Activated CD8-positive, alpha-beta memory T cell treated with anti-CD3 and anti-CD28 coated beads, Interleukin-2, amount 10 ng/mL, durations not matched to agents 7 days and 5 days (primary cell): ENCODE data around the gene DOK7. TPM values are rescaled to one million over a fixed set of nuclear protein-coding genes. Genes with fewer than 3 reads are reported as not detected.
A peak's percentile ranks its signal among the peaks of the same experiment; 100 is the strongest.

Source experiments
- ATAC-seq: fragments of 150-1000 bp; cut with Tn5 transposase; one replicate; pipeline ENCODE4 v1.10.0; 2021; ENCODE audit warnings: moderate library complexity
- CTCF ChIA-PET: fragments of 350-600 bp; sonication (Branson Sonifier 250); formaldehyde crosslinking; loops from one replicate; lab custom pipeline; 2021; ENCODE audit warnings: antibody characterized with exemption; lab: Charles Lee
- DNase-seq: peaks from one replicate; pipeline ENCODE4 v3.0.0-alpha.2; 2020
- H3K27ac Mint-ChIP-seq: one replicate; pipeline ENCODE4 v1.8.0; 2021; ENCODE audit warnings: mild to moderate bottlenecking, mixed read lengths
- H3K27me3 Mint-ChIP-seq: one replicate; pipeline ENCODE4 v1.8.0; 2021; ENCODE audit warnings: mixed read lengths
- H3K36me3 Mint-ChIP-seq: one replicate; pipeline ENCODE4 v1.8.0; 2021; ENCODE audit warnings: mild to moderate bottlenecking, mixed read lengths
- H3K4me1 Mint-ChIP-seq: one replicate; pipeline ENCODE4 v1.8.0; 2021; ENCODE audit warnings: mixed read lengths
- H3K4me3 Mint-ChIP-seq: one replicate; pipeline ENCODE4 v1.8.0; 2021; ENCODE audit warnings: mild to moderate bottlenecking, moderate library complexity, mixed read lengths
- H3K9me3 Mint-ChIP-seq: one replicate; pipeline ENCODE4 v1.8.0; 2022; ENCODE audit warnings: low read depth, mixed read lengths
- total RNA-seq, 2 experiments: library from RNA; stranded (reverse); gene quantifications; one replicate each; pipeline ENCODE4 v1.2.3, GENCODE V29; 2021

DOK7 gene
- total RNA-seq, 2 experiments from 2014 or later: not detected

DNA sequence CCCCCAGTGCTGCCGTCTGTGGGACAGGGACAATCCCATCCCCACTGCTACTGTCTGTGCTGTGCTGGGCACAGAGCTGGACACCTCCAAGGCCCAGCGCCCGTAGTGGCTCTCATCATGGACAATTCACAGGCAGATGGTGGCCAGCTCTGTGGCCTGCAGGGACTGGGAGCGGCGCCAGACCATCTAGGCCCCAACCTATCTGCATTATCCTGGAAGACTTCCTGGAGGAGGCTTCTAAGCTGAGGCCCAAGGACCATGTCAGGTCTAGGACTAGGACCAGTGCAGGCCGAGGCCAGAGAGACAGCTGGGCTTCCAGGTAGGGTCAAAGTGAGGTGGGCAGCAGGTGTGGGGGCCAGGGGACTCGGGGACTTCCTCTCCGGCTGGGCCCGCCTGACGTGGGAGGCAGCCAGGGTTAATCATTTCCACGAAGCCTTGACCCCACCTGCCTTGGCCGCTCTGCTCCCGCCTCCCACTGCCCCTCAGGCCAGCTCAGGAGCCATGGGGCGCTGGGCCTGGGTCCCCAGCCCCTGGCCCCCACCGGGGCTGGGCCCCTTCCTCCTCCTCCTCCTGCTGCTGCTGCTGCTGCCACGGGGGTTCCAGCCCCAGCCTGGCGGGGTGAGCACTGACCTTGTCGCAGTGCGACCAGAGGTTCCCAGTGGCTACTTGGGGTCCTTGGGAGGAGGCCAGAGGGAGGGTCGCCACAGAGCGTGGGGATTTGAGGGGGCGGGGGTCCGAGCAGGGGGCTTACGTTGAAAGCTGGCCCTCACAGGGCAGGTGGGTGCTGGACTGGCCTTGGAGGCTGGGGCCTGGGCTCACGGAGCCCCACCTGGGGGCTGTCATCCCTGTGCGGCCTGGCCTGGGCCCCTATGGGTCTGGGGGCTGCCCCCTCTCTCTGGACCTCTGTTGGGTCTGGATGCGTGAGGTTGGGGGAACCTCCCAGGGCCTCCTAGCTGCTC, 21.3 kb upstream of the DOK7 start, which contains the start of gene HGFAC:
HGFAC (plus strand) TSS at position 468 of the 959 bp plus-strand sequence; CDS start at position 502, 34 bp downstream.
- Mint-ChIP-seq H3K9me3 (no peaks in the 10 kb centered on the region), H3K4me3 (no peak within 1 kb of the TSS), H3K27ac (no peak within 1 kb of the TSS), H3K27me3 (no peaks in the 10 kb centered on the region), H3K4me1 (no peaks in the 10 kb centered on the region), H3K36me3 (no peaks in the 10 kb centered on the region)
- CTCF ChIA-PET: interaction anchor here (1.4 to 3.3 kb wide), 3 partner anchors 39 to 335 kb away, joined by 5 to 21 read pairs (median 8); no protein-coding TSS in a partner anchor
- DNase-seq: no peak
- ATAC-seq: no peak

DNA sequence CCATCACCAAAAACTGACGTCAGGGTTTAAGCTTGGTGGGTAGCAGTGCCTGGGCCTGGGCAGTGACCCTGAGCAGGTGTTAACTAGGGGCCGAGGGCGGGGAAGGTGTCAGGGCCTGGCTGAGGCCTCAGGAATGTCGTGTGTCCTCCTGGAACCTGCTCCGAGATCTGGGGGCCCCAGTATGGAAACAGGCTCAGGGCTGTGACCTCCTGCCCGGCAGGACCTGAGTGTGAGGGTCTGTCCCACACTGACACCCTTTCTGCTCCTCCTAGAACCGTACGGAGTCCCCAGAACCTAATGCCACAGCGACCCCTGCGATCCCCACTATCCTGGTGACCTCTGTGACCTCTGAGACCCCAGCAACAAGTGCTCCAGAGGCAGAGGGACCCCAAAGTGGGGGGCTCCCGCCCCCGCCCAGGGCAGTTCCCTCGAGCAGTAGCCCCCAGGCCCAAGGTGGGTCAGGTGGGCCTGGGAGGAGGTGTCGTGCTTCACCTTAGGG, 20.6 kb upstream of the DOK7 start:
- Mint-ChIP-seq H3K36me3 (no peaks in the 10 kb centered on the region), H3K27ac (no peak overlapping the region), H3K4me3 (no peak overlapping the region), H3K9me3 (no peaks in the 10 kb centered on the region), H3K27me3 (no peaks in the 10 kb centered on the region), H3K4me1 (no peaks in the 10 kb centered on the region)
- ATAC-seq (no peak), DNase-seq (no peak)
- CTCF ChIA-PET: interaction anchor here (1.1 to 3.3 kb wide), 4 partner anchors 10 to 248 kb away, joined by 3 to 21 read pairs (median 6); no protein-coding TSS in a partner anchor

DNA sequence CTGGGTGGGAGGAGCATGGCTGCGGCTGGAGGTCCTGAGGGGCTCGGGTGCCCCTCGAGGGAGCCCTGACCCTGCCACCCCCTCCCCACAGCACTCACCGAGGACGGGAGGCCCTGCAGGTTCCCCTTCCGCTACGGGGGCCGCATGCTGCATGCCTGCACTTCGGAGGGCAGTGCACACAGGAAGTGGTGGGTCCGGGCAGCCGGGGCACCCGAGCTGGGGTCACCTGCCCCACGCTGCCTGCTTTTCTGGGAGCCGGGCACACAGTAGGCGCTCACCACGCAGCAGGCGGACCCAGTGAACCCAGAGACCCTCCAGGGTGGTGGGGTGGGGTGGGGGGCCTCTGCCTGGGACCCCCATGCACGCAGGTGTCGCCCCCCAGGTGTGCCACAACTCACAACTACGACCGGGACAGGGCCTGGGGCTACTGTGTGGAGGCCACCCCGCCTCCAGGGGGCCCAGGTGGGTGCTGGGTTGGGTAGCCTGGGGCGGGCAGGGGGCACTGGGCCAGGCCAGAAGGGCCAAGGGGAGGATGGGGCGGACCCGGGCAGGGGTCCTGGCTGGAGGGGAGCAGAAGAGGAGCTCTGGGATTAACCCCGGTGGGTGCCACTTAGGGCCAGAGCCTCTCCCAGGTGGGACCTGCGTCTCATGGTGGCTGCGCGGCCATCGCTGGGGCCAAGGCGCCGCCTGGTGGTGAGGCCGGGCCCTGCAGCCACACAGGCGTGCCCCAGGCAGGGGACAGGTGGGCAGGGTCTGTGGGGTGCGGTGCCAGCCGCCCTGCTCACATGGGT, 20.0 kb upstream of the DOK7 start:
- DNase-seq: peak; percentile 68
- Mint-ChIP-seq H3K9me3 (no peaks in the 10 kb centered on the region), H3K27me3 (no peaks in the 10 kb centered on the region), H3K4me1 (no peaks in the 10 kb centered on the region), H3K27ac (no peak overlapping the region), H3K36me3 (no peaks in the 10 kb centered on the region), H3K4me3 (no peak overlapping the region)
- ATAC-seq: peak; percentile 82
- CTCF ChIA-PET: interaction anchor here (1.0 to 3.3 kb wide), 14 partner anchors 9 to 335 kb away, joined by 3 to 21 read pairs (median 4); no protein-coding TSS in a partner anchor

DNA sequence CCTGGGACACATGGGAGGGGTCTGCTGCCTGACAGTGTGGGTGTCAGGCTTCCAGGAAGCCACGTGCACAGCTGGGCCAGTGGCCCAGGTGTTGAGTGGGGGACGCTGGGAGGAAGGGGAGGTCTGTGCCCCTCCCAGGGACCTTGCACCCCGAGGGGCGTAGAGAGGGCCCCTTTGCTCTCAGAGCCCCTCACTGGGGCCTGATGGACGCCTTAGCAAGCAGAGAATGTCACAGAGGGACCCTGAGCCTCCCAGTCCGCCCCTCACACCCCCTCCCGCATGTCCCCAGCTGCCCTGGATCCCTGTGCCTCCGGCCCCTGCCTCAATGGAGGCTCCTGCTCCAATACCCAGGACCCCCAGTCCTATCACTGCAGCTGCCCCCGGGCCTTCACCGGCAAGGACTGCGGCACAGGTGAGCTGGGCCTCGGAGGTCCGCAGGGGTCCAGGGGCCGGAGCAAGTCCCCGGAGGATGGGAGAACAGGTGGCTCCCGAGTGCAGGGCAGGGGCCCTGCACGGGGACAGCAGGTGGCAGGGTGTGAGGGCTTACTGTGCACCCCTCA, 19.3 kb upstream of the DOK7 start:
- CTCF ChIA-PET: interaction anchor here (1.0 to 3.3 kb wide), 14 partner anchors 8 to 336 kb away, joined by 3 to 21 read pairs (median 4); no protein-coding TSS in a partner anchor
- H3K9me3 Mint-ChIP-seq: no peaks in the 10 kb centered on the region
- H3K4me3 Mint-ChIP-seq: no peak overlapping the region
- DNase-seq: no peak
- H3K4me1 Mint-ChIP-seq: no peaks in the 10 kb centered on the region
- no peaks in the 10 kb centered on the region for H3K27me3 Mint-ChIP-seq
- H3K36me3 Mint-ChIP-seq: no peaks in the 10 kb centered on the region
- H3K27ac Mint-ChIP-seq: no peak overlapping the region
- no peak for ATAC-seq

DNA sequence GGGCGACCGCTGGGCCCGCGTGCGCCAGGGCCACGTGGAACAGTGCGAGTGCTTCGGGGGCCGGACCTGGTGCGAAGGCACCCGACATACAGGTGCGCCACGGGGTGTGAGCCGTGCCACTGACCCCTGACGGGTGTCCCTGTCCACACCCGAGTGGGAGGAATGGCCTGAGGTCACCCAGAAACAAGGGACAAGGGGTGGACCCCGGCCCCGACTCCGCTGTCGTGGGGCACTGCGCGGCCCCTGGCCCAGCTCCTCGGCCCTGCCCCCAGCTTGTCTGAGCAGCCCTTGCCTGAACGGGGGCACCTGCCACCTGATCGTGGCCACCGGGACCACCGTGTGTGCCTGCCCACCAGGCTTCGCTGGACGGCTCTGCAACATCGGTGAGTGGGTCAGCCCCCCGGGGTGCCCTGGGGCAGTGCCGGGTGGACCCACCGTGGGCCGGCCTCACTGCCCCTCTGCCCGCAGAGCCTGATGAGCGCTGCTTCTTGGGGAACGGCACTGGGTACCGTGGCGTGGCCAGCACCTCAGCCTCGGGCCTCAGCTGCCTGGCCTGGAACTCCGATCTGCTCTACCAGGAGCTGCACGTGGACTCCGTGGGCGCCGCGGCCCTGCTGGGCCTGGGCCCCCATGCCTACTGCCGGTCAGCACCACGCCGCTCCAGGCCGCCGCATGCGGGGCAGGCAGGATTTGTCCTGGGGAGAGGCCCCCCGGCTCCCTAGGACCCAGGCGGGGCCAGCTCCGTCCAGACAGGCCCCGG, 18.6 kb upstream of the DOK7 start:
- no peak overlapping the region for H3K4me3 Mint-ChIP-seq
- ATAC-seq (no peak), DNase-seq (no peak)
- H3K27me3 Mint-ChIP-seq: no peaks in the 10 kb centered on the region
- CTCF ChIA-PET: interaction anchor here (1.0 to 3.3 kb wide), 7 partner anchors 15 to 337 kb away, joined by 3 to 21 read pairs (median 4); no protein-coding TSS in a partner anchor
- no peaks in the 10 kb centered on the region for H3K9me3 Mint-ChIP-seq
- H3K27ac Mint-ChIP-seq: no peak overlapping the region
- H3K36me3 Mint-ChIP-seq: no peaks in the 10 kb centered on the region
- H3K4me1 Mint-ChIP-seq: no peaks in the 10 kb centered on the region

DNA sequence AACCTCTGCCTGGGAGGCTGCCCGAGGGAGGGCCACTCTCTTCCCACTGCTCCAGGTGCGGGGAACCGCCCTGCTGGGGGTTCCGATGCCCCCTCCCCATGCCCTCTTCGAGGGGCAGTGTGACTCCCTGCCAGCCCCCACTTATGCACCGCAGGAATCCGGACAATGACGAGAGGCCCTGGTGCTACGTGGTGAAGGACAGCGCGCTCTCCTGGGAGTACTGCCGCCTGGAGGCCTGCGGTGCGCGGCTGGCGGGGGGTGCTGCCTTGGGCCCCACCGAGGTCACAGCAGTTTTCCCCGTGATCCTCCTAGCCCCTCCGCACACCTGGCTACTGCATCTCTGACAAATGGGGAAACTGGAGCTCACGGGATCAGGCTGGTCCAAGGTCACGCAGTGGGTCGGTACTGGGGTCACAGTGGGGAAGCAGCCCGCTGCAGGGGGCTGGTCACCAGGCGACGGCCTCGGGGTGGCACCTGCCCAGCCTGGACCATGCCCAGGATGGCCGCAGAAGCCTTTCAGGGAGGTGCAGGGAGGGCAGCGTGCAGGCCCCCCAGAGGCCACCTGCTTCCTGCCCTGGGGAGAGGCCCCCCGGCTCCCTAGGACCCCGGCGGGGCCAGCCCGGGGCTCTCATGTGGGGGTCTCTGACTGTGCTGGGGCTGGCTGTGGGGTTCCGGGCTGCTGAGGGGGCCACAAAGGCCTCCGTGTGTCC, 17.8 kb upstream of the DOK7 start:
- no peaks in the 10 kb centered on the region for H3K27me3 Mint-ChIP-seq
- no peak overlapping the region for H3K4me3 Mint-ChIP-seq
- CTCF ChIA-PET: interaction anchor here (1.2 kb wide), 1 partner anchor 338 kb away, joined by 5 read pairs; no protein-coding TSS in a partner anchor
- H3K36me3 Mint-ChIP-seq: no peaks in the 10 kb centered on the region
- H3K9me3 Mint-ChIP-seq: no peaks in the 10 kb centered on the region
- no peaks in the 10 kb centered on the region for H3K4me1 Mint-ChIP-seq
- ATAC-seq (no peak), DNase-seq (no peak)
- no peak overlapping the region for H3K27ac Mint-ChIP-seq

DNA sequence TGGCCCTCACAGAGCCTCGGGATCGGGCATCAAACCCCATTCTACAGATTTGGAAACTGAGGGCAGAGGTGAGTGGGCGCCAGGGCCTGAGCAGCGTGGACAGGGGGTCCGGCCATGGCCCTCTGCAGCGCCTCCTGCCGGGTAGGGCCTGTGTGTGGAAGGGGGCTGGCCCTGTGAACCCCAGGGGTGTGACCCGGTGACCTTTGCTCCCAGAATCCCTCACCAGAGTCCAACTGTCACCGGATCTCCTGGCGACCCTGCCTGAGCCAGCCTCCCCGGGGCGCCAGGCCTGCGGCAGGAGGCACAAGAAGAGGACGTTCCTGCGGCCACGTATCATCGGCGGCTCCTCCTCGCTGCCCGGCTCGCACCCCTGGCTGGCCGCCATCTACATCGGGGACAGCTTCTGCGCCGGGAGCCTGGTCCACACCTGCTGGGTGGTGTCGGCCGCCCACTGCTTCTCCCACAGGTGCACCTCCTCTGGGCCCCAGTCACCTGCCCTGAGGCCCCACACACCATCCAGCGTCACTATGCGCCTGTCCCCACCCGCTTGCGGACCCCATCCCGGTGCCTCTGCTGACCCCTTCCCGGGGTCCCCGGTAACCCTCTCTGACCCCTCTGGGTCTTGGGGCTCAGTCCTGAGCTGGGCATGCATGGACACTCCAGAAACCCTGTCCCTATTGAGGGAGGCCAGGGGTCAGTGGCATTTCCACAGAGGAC, 17.1 kb upstream of the DOK7 start:
- Mint-ChIP-seq H3K36me3 (no peaks in the 10 kb centered on the region), H3K9me3 (no peaks in the 10 kb centered on the region), H3K27ac (no peak overlapping the region), H3K4me1 (no peaks in the 10 kb centered on the region), H3K27me3 (no peaks in the 10 kb centered on the region), H3K4me3 (no peak overlapping the region)
- CTCF ChIA-PET: no interaction called here
- DNase-seq (no peak), ATAC-seq (no peak)

DNA sequence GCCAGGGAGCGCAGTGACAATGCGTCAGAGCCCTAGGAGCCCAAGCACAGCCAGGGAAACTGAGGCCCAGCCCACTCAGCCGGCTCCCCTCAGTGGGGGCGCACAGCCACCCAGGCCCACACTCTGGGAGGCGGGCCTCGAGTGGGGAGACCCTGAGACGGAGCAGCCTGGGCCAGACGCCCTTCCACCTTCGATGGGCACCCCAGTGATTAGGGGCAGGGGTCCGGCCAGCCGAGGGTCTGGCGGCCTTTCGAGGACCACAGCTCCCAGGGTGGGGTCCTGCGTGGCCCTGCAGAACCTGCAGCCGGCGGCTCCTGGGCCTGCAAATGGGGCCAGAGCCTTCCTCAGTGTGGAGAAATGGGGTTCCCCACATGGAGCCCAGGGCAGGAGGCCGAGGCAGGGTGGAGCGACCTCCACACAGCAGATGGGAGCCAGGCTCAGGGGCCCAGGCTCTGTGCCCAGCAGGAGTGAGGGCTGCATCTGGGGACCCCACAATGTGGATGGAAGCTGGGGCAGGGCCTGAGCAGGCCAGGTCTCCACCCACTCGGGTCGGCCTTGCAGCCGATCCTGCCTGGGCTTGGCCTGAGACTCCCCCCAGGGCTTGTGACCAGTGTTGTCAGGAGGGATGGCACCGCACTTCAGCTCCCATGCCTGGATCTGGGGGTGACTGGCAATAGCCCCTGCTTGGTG, 16.3 kb upstream of the DOK7 start:
- no peak overlapping the region for H3K27ac Mint-ChIP-seq
- no peak for DNase-seq
- no peaks in the 10 kb centered on the region for H3K36me3 Mint-ChIP-seq
- ATAC-seq: no peak
- H3K4me3 Mint-ChIP-seq: no peak overlapping the region
- H3K9me3 Mint-ChIP-seq: no peaks in the 10 kb centered on the region
- H3K27me3 Mint-ChIP-seq: no peaks in the 10 kb centered on the region
- no peaks in the 10 kb centered on the region for H3K4me1 Mint-ChIP-seq
- CTCF ChIA-PET: interaction anchor here (1.1 kb wide), 1 partner anchor 57 kb away, joined by 3 read pairs; no protein-coding TSS in a partner anchor

DNA sequence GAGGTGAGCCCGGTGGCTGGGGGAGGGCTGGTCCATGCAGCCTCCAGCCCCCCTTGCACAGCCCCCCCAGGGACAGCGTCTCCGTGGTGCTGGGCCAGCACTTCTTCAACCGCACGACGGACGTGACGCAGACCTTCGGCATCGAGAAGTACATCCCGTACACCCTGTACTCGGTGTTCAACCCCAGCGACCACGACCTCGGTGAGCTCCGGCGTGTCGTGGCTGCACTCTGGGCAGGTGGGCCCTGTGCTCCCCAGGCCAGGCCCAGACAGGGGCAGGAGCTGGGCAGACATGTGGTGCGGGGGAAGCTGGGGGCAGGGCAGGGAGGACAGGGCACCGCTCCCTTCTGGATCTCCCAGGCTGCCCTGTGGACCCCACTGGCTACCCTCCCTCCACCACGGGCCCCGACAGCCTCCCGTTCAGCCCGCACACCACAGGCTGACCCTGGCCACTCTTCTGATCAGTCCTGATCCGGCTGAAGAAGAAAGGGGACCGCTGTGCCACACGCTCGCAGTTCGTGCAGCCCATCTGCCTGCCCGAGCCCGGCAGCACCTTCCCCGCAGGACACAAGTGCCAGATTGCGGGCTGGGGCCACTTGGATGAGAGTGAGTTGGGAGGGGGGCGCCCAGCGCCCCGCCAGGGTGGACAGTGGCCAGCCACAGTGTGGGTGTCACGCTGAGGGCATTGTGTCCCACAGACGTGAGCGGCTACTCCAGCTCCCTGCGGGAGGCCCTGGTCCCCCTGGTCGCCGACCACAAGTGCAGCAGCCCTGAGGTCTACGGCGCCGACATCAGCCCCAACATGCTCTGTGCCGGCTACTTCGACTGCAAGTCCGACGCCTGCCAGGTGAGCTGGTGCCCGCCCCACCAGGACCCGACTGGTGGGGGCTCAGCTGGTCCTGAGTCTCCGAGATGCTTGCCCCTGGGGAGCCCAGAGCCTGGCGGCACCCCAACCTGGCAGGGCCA, 15.4 kb upstream of the DOK7 start:
- no peaks in the 10 kb centered on the region for H3K9me3 Mint-ChIP-seq
- no peaks in the 10 kb centered on the region for H3K36me3 Mint-ChIP-seq
- no peak for ATAC-seq
- H3K27ac Mint-ChIP-seq: no peak overlapping the region
- CTCF ChIA-PET: interaction anchor here (1.1 to 1.2 kb wide), 2 partner anchors 58 to 341 kb away, joined by 3 read pairs; no protein-coding TSS in a partner anchor
- no peak for DNase-seq
- no peaks in the 10 kb centered on the region for H3K4me1 Mint-ChIP-seq
- no peaks in the 10 kb centered on the region for H3K27me3 Mint-ChIP-seq
- no peak overlapping the region for H3K4me3 Mint-ChIP-seq

DNA sequence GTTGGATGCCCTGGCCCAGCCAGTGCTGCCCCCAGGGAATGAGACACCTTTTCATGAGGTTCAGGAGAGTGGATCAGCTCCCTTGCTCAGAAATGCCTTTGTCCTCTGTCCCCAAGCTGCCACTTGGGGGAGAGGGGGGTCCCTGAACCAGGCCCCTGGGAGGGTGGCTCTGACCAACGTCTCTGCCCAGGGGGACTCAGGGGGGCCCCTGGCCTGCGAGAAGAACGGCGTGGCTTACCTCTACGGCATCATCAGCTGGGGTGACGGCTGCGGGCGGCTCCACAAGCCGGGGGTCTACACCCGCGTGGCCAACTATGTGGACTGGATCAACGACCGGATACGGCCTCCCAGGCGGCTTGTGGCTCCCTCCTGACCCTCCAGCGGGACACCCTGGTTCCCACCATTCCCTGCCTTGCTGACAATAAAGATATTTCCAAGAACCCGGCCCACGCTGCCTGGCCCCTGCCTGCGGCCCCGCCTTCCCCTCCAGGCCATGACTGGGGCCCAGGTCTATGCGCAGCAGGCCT, 14.0 kb upstream of the DOK7 start:
- DNase-seq (no peak), ATAC-seq (no peak)
- CTCF ChIA-PET: interaction anchor here (1.2 kb wide), 1 partner anchor 342 kb away, joined by 3 read pairs; no protein-coding TSS in a partner anchor
- no peak overlapping the region for H3K4me3 Mint-ChIP-seq
- no peaks in the 10 kb centered on the region for H3K4me1 Mint-ChIP-seq
- no peak overlapping the region for H3K27ac Mint-ChIP-seq
- H3K36me3 Mint-ChIP-seq: no peaks in the 10 kb centered on the region
- no peaks in the 10 kb centered on the region for H3K9me3 Mint-ChIP-seq
- H3K27me3 Mint-ChIP-seq: peaks cover 6% of the 10 kb centered on the region
